Sciatic nerve (tissue), 2 donors: ENCODE measurements around the gene PKHD1. TPM values are rescaled to one million over a fixed set of nuclear protein-coding genes. Genes with fewer than 3 reads are reported as not detected.

Experiments
- ATAC-seq: fragments of 200-7000 bp; cut with Tn5 transposase; one replicate; pipeline ENCODE4 v1.9.1; 2020; ENCODE audit warnings: mild to moderate bottlenecking, moderate library complexity
- DNase-seq: peaks from one replicate; pipeline ENCODE4 v3.0.0-alpha.2; 2020; ENCODE audit warnings: low spot score
- intact Hi-C: fragments of 100-400 bp; cut with DNase I; formaldehyde crosslinking; loops from one replicate; pipeline ENCODE4 v1.14.2; 2022
- total RNA-seq: library from RNA; stranded (reverse); fragmentation: NEBNext Ultra II Directional; extraction: Animal tissue kit (Norgen Biotek cat#: 25700); gene quantifications from one replicate; pipeline ENCODE4 v1.2.1, GENCODE V29; 2021
- donor health status: DM: no; HTN: no; CAD: no.
- donor health status: DM: no; HTN: no; CAD: no.

PKHD1 gene
- total RNA-seq, 1 donor from 2014 or later = 0.04 TPM

GRCh38 chr6:51625566-51625965 lies 461.8 kb downstream of the PKHD1 start:
- ATAC-seq (no peak), DNase-seq (no peak)
- intact Hi-C loops = no loop called here

GRCh38 chr6:51620971-51621370 lies 466.4 kb downstream of the PKHD1 start:
- intact Hi-C loops = no loop called here
- DNase-seq (no peak), ATAC-seq (no peak)

- no peak for ATAC-seq
- no peak for DNase-seq
- intact Hi-C loops = no loop called here
Observed at GRCh38 chr6:51619042-51619799, 468.2 kb downstream of the PKHD1 start.

GRCh38 chr6:51618563-51618962 lies 468.9 kb downstream of the PKHD1 start:
- ATAC-seq = no peak
- intact Hi-C loops = no loop called here
- no peak for DNase-seq

- no peak for DNase-seq
- intact Hi-C loops = no loop called here
- ATAC-seq = no peak
Observed at GRCh38 chr6:51617751-51618150, 469.7 kb downstream of the PKHD1 start.

GRCh38 chr6:51616243-51616642 lies 471.2 kb downstream of the PKHD1 start:
- intact Hi-C loops = no loop called here
- DNase-seq (no peak), ATAC-seq (no peak)

- ATAC-seq = no peak
- intact Hi-C loops = no loop called here
- no peak for DNase-seq
Observed at GRCh38 chr6:51614725-51615124, 472.7 kb downstream of the PKHD1 start.

- intact Hi-C loops = no loop called here
- ATAC-seq = no peak
- DNase-seq = no peak
Observed at GRCh38 chr6:51613558-51613957, 473.9 kb downstream of the PKHD1 start.

- no peak for ATAC-seq
- intact Hi-C loops = no loop called here
- no peak for DNase-seq
Observed at GRCh38 chr6:51608932-51609331, 478.5 kb downstream of the PKHD1 start.

GRCh38 chr6:51608383-51608782 lies 479.0 kb downstream of the PKHD1 start:
- no peak for ATAC-seq
- DNase-seq = no peak
- intact Hi-C loops = no loop called here

GRCh38 chr6:51600514-51600913 lies 486.9 kb downstream of the PKHD1 start:
- DNase-seq = no peak
- intact Hi-C loops = no loop called here
- ATAC-seq = no peak

- no peak for ATAC-seq
- DNase-seq = no peak
- intact Hi-C loops = no loop called here
Observed at GRCh38 chr6:51598171-51598570, 489.2 kb downstream of the PKHD1 start.

- ATAC-seq = no peak
- DNase-seq = no peak
Observed at GRCh38 chr6:51594981-51595380, 492.4 kb downstream of the PKHD1 start.

GRCh38 chr6:51585264-51585663 lies 502.1 kb downstream of the PKHD1 start:
- ATAC-seq (no peak), DNase-seq (no peak)
- intact Hi-C loops = no loop called here

More at GRCh38 chr6:51594981-51595380, 492.4 kb downstream of the PKHD1 start:
- intact Hi-C loops = no loop called here

GRCh38 chr6:51584163-51584562 lies 503.2 kb downstream of the PKHD1 start:
- DNase-seq (no peak), ATAC-seq (no peak)
- intact Hi-C loops = no loop called here

- no peak for ATAC-seq
- intact Hi-C loops = no loop called here
- DNase-seq = no peak
Observed at GRCh38 chr6:51578994-51579393, 508.4 kb downstream of the PKHD1 start.

- DNase-seq = no peak
- intact Hi-C loops = no loop called here
- ATAC-seq = no peak
Observed at GRCh38 chr6:51578362-51578761, 509.1 kb downstream of the PKHD1 start.

- DNase-seq = no peak
Observed at GRCh38 chr6:51574040-51574439, 513.4 kb downstream of the PKHD1 start.

GRCh38 chr6:51571168-51571567 lies 516.2 kb downstream of the PKHD1 start:
- DNase-seq = no peak
- intact Hi-C loops = no loop called here

More at GRCh38 chr6:51574040-51574439, 513.4 kb downstream of the PKHD1 start:
- intact Hi-C loops = no loop called here
- no peak for ATAC-seq

GRCh38 chr6:51570168-51570921 lies 517.1 kb downstream of the PKHD1 start:
- ATAC-seq (no peak), DNase-seq (no peak)
- intact Hi-C loops = no loop called here

More at GRCh38 chr6:51571168-51571567, 516.2 kb downstream of the PKHD1 start:
- ATAC-seq = no peak
